GM18858 (cell line): Measurements from ENCODE around the gene AKAP17A.

Source experiments
- ATAC-seq: cut with Tn5 transposase; IDR thresholded peaks from one replicate; pipeline ENCODE4 v1.9.1; 2021; ENCODE audit not compliant: unreplicated experiment

The AKAP17A gene

GRCh38 chrX:1581132-1581531 is 10.3 kb upstream of the AKAP17A start:
- ATAC-seq = peak; percentile 40

DNA sequence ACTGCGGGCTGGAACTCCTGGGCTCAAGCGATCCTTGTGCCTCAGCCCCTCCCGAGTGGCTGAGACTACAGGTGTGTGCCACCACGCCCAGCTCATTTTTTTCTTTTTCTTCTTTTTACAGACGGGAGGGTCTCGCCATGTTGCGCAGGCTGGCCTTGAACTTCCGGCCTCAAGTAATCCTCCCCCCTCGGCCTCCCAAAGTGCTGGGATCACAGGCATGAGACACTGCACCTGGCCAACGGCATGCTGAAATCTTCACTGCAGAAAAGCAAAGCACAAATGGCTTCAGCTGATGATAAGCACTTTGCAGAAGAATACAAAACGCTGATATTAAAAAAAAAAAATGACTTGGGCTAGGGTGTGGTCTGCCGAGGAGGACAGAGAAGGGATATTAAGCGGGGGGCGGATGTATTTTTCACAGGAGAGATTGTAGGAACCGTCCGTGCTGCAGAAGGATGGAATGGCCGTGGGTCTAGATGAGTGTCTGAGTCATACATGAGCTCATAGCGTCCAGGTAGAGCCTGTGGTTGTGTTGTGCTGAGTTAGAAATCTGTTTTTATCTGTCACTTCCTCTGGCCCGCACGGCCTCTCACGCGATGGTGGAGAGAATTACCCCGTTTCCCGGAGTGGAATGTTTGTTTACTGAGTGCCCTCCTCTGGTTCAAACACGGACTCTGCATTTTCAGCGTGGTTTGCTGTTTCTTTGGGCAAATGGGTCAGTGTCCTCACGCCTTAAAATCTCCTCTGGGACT is 8.5 kb upstream of the AKAP17A start:
- ATAC-seq = peak; percentile 73

- ATAC-seq = no peak
These were observed 7.0 kb upstream of the AKAP17A start for GRCh38 chrX:1584237-1585011.

GRCh38 chrX:1587161-1587560 is 4.2 kb upstream of the AKAP17A start:
- ATAC-seq = no peak

DNA sequence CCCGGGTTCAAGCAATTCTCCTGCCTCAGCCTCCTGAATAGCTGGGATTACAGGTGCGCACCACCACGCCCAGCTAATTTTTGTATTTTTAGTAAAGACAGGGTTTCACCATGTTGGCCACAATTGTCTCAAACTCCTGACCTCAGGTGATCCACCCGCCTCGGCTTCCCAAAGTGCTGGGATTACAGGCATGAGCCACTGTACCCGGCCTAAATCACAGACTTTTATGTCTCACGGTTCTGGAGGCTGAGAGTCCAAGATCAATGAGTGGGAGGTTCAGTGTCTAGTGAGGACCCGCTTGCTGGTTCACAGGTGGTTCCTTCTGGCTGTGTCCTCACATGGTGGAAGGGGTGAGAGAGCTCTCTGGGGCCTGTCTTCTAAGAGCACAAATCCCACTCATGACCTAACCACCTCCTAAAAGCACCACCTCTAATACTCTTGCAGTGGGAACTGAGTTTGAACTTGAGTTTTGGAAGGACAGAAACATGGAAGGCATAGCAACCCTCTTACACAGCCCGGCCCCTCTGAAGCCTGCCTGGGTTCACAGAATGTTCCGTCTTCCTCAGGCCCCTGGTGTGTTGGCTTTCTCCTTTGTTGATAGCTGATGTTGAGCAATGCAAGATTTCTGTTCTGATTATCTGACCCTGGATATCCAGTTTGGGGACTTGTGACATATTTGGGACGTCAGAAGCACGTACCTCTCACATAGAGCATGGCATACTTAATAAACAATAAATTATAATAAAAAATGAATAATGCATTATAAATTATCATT is 1.9 kb upstream of the AKAP17A start:
- no peak for ATAC-seq

DNA sequence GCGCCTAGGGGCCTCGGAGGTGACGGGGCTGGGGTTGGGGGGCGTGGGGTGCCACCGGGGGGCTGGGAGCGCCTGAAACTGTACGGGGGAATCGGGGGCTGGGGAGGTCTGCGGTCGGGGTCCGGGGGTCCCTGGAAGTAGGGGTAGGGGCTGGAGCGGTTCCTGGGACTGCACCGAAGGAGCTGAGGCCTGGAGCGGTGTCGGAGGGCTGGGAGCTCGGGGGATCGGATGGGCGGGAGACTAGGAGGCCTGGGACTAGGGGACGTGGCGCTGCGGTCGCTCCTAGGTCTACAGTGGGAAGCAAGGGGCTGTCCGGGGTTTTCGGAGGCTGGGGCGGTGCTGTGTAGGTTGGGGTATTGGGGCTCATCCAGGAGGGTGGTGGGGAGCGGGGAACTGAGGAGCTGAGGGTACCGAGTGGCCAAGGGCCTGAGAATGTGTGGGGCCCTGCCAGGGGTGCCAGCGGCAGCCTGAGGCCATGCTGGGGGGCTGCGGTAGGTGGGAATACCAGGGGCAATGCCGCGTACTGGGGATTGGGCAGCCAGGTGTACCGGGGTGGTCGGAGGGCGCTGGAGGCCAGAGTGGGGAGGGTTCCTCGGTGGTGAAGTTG is 562 bp downstream of the AKAP17A start:
- ATAC-seq = no peak

DNA sequence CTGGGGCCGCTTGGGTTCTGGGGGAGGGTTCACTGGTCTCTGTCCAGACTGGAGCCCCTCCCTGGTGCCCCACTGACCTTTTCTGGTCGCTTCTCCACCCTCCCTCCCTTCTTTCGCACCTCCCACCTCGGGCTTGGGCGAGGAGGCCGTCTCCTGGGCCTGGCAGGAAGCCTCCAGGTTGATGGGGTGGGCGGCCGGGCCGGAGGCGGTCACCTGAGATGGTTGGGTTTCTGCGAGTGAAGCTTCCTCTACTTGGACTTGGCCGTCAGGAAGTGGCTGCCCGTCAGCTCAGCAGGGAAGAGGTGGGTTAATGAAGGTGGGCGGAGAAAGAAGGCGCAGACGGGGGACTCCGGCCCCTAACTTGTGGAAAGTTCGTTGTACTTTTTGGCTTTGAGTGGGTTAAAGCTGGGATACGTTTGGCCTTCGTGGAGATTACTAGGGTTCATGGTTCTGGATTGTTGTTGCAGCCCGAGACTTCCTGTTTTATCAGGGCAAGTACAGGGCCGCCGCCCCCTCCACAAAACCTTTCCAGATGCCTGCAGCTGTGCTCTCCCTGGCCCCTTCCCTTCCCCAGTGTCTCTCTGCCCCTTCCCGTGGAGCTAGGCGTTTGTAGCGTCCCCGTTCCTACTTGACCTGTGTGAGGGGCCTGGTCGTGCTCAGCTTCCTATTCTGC is 1.2 kb downstream of the AKAP17A start:
- peak; percentile 37 for ATAC-seq

GRCh38 chrX:1593286-1594271 is 2.2 kb downstream of the AKAP17A start:
- ATAC-seq = no peak

DNA sequence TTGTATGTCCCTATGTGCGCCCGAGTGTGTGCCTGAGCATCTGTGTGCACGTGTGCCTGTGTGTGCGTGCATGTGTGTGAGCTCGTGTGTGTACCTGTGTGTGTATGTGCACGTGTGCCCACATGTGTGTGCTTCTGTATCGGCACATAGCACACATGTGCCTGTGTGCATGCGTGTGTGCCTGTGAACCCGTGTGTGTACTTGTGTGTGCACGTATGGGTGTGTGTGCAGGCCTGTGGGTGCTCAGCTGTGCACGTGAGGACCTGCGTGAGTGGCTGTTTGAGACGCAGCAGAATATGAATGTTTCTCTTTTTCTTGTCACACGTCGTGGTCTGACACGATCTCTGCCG is 4.3 kb downstream of the AKAP17A start:
- ATAC-seq = no peak

DNA sequence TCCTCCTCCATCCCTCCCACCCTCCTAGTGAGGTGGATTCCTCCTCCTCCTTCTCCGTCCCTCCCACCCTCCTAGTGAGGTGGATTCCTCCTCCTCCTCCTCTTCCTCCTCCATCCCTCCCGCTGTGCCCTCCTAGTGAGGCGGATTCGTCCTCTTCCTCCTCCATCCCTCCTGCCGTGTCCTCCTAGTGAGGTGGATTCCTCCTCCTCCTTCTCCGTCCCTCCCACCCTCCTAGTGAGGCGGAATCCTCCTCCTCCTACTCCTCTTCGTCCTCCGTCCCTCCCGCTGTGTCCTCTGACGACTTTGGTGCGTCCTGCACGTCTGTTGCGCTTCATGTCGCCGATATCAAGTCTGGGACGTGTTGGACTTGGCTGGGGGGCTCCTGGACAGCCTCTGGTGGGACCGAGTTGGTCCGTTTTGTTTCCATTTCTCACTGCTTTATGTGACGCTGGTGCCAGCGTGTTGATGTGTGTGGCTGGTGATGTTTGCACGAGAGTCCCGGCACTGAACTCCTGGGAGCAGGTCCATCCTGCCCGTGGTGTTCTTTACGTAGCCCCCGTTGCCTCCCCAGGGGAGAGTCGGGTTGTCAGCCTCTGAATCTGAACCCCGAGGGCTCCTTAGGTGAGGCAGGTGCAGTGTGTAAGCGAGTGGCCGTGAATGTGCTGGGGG is 5.4 kb downstream of the AKAP17A start:
- ATAC-seq = no peak

DNA sequence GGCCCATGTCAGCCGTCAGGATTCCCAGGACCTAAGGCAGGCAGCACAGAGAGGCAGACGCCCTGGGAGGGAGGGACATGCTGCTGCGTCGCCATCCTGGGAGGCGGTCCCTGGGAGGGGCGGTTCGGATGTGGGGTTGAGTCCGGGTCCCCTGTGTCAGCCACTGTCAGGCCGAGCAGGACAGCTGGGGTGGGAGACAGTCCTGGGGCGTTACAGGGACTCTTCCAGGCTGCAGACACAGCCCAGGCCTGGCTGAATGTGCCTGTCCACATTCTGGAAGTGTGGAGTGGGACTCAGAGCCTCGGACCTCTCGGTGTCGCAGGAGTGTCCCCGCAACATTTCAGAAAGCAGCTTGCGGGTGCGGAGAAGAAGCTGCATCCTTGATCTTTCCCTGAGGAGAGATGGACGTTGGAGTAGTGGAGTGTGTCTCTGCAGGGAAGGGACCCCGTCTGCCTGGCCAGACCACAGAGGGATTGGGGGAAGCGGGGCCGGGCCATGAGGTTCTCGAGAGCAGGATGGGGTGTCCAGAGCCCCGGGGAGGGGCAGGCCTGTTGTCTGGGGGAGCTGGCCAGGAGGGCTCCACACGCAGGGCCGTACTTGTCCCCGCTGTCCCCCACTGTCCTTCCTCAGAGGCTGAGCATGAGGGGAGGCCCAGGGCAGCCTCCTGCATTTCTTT is 6.1 kb downstream of the AKAP17A start:
- ATAC-seq = no peak

- no peak for ATAC-seq
These were observed 6.8 kb downstream of the AKAP17A start for GRCh38 chrX:1598021-1598875.

GRCh38 chrX:1598876-1599790 is 7.7 kb downstream of the AKAP17A start:
- ATAC-seq = no peak

DNA sequence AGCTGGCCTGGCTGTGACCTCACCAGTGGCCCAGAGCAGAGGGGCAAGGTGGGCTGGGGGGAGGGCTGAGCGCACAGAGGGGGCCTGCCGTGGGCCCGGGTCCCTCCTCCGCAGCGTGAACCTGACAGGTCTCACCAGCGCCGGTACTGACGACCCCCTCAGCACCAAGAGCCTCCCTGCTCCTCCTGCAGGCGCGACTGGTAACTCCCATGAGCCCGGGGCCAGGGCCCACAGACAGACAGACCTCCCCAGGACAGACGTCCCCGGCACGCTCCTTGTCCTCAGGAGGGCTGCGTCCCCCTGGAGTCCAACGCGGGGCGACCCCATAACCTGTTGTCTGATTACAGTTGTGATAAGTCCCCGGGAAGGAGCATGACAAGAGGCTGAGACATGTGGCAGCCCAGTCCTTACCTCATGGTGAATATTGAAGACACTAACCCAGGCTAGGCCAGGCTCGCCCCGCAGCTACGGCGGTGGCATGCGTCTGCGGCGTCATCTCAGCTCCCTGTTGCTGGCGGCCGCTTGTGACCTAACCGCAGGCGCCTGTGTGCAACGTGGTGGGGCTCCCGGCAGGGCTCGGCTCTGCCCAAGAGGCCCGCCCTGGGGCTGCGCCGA is 8.5 kb downstream of the AKAP17A start:
- no peak for ATAC-seq

DNA sequence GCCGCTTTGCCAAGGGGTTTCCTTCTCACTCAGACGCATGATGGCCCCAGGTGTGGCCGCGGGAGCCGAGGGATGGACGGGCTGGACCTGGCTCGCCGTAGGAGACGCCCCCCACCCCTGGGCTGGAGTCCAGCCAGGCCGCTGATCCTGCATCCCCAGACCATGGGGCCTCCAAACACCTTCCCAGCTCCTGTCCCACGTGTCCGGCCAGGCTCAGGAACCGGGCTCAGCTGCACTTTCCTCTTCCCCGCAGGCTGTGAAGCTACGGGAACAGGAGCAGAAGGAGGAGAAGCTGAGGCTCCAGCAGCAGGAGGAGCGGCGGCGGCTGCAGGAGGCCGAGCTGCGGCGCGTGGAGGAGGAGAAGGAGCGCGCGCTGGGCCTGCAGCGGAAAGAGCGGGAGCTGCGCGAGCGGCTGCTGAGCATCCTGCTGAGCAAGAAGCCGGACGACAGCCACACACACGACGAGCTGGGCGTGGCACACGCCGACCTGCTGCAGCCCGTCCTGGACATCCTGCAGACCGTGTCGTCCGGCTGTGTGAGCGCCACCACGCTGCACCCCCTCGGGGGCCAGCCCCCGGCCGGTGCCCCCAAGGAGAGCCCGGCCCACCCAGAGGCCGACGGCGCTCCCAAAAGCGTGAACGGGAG is 9.1 kb downstream of the AKAP17A start:
- ATAC-seq = no peak
